Tibial nerve (tissue), 4 donors: ENCODE measurements around the gene ST6GALNAC3.

Source experiments
- EP300 ChIP-seq, 2 donors: sonication (generic); formaldehyde crosslinking; IDR thresholded peaks; one replicate each; pipeline ENCODE4 v1.6.1; 2017; ENCODE audit warnings: antibody characterized with exemption in 2 of 2, mild to moderate bottlenecking in 1 of 2
- POLR2A ChIP-seq, 2 donors: fragments of 450-650 bp; IDR thresholded peaks; one replicate each; pipeline ENCODE4 v1.6.1; 2017; ENCODE audit warnings: antibody characterized with exemption in 2 of 2, mild to moderate bottlenecking in 2 of 2, moderate library complexity in 2 of 2
- TF ChIP-seq, protein P1 (sequence below), 5 experiments: fragments of 200-600 bp in 3 of 5; fragments of 450-650 bp in 2 of 5; sonication (generic) in 3 of 5; IDR thresholded peaks; one replicate each; pipeline ENCODE4 v1.5.1; 2016 to 2019; ENCODE audit warnings: antibody characterized with exemption in 5 of 5, mild to moderate bottlenecking in 3 of 5, moderate library complexity in 2 of 5

DNA sequence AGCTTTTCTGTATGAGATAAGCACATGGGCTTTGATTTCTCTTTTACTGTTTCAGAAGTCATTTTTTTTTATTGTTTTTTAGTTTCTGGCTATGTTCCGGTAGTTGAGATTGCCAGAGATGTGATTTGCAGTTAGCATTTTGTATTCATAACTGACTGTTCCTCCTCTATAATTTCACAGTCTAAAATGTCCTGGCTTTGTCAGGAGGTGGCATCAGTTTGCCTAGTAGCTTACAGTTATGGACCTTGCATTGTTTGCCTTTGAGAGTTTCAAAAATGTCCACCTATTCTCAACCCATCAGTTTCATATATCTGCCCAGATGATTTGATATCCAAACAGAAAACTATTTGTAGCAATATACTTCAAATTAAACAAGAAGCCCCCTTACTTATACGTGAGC is 39.5 kb upstream of the ST6GALNAC3 start:
- TF ChIP-seq, protein P1, sequence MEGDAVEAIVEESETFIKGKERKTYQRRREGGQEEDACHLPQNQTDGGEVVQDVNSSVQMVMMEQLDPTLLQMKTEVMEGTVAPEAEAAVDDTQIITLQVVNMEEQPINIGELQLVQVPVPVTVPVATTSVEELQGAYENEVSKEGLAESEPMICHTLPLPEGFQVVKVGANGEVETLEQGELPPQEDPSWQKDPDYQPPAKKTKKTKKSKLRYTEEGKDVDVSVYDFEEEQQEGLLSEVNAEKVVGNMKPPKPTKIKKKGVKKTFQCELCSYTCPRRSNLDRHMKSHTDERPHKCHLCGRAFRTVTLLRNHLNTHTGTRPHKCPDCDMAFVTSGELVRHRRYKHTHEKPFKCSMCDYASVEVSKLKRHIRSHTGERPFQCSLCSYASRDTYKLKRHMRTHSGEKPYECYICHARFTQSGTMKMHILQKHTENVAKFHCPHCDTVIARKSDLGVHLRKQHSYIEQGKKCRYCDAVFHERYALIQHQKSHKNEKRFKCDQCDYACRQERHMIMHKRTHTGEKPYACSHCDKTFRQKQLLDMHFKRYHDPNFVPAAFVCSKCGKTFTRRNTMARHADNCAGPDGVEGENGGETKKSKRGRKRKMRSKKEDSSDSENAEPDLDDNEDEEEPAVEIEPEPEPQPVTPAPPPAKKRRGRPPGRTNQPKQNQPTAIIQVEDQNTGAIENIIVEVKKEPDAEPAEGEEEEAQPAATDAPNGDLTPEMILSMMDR (IDR thresholded peaks at IDR 0.05), result peak in 1 of 5 experiments; percentile 20
- TF ChIP-seq POLR2A (IDR thresholded peaks at IDR 0.05), result no peak
- TF ChIP-seq EP300 (IDR thresholded peaks at IDR 0.05), result no peak
